AG08395 (cell line): ENCODE results near the gene PTS.
A peak's percentile ranks its signal among the peaks of the same experiment; 100 is the strongest.
"Not testable (repeated sequence)": the region's sequence is repeated elsewhere in the genome, so short reads cannot be mapped to it uniquely, and the experiment has no call there.

Source experiments
- DNase-seq: peaks from one replicate; pipeline ENCODE4 v3.0.0; 2012; ENCODE audit warnings: mixed read lengths, low spot score

Gene PTS

DNA sequence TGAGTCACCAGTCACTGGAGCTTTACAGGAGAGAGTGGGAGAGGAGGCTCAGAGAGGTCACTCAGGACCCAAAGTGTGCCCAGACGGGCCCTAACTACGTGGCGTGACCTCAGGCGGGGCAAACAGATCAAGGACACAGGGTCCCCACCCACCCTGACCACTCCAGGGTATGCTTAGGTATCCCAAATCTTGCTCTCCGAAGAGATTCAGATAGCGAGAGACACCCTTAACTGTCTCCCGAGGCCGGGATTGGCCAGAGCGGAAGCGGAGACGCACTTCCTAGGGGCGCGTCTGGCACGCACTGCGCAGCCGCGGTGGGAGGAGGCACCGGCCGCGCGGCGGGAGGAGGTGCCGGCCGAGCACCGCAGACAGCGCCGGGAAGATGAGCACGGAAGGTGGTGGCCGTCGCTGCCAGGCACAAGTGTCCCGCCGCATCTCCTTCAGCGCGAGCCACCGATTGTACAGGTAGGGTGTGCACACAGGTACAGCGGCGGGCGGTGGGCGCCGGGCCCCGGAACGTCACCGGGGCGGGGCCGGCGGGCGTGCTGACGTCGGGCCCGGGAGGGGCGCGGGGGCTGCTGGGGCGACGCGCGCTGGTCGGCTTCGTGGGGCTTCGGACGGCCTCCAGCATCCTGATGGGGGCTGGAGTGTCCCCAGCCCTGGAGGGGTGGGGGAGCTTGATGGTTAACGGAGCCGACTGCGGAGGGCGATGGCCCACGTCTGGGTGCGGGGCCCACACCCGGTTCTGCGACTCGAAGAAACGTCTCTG is at the start of gene PTS:
TSS of gene PTS (plus strand) at position 367 of the 769 bp plus-strand sequence. CDS start at position 383, 16 bp downstream.
- DNase-seq, result peak; percentile 98

DNA sequence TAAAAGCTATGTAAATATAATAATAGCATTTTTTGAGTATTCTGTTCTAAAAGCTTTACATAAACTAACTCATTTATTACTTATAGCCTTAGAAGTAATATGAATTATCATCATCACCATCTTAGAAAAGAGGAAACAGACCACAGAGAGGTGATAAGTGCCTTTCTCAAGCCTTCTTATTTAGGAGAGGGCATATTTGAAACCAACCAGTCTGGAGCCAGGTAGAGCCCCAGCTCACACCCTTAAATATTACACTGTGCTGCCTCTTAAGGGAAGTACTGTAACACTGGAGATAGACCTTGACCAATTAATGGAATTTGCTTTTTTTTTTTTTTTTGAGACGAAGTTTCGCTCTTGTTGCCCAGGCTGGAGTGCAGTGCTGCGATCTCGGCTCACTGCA is 48.6 kb upstream of the PTS start:
- DNase-seq, result no peak

DNA sequence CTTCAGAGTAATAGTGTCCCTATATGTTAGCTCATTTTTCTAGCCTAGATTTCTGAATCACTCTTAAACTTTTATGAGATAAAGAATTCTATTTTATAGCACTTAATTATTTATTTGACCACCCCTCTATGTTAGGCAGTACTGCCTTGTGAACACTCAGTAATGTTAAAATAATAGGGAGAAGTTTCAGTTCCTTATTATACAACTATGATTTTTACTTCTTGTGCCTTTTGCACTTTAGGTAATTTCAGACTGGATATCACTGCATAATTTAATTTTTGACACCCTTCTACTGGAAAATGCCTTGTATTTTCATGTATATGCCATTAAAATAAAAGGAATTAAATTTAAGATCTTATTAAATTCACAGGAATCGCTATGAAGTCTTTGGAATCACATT is 47.8 kb upstream of the PTS start:
- DNase-seq, result no peak

GRCh38 chr11:112178936-112179335 is 47.3 kb upstream of the PTS start:
- DNase-seq, result no peak

GRCh38 chr11:112179601-112180000 is 46.6 kb upstream of the PTS start:
- DNase-seq, result no peak

- no peak for DNase-seq
Measured at GRCh38 chr11:112182867-112183266, 43.4 kb upstream of the PTS start.

- no peak for DNase-seq
Measured at GRCh38 chr11:112185883-112186282, 40.3 kb upstream of the PTS start.

DNA sequence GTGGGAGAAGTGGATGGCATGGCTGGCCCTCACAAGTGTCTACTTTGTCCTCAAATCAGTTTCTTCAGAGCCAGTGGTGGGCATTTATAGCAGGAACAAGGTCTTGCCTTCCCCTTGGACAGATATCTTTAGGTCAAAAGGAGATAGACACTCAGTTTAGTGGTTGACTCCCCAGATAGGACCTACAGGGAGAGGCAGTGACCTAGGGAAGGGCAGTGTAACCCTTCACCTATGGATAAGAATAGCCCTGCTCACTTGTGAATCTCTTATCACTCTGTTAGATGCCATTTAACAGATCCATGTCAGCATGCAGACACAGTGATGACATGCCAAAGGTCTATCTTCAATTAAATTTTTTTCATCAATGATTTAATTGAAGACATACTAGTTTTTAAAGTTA is 39.9 kb upstream of the PTS start:
- no peak for DNase-seq

DNA sequence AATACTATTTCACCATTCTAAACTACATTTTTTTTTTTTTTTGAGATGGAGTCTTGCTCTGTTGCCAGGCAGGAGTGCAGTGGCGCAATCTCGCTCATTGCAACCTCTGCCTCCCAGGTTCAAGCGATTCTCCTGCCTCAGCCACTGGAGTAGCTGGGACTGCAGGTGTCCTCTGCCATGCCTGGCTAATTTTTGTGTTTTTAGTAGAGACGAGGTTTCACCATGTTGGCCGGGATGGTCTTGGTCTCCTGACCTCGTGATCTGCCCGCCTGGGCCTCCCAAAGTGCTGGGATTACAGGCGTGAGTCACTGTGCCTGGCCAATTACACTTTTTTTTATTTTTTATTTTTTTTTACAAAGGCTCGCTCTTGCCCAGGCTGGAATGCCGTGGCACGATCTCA is 31.1 kb upstream of the PTS start:
- not testable (repeated sequence) for DNase-seq

DNA sequence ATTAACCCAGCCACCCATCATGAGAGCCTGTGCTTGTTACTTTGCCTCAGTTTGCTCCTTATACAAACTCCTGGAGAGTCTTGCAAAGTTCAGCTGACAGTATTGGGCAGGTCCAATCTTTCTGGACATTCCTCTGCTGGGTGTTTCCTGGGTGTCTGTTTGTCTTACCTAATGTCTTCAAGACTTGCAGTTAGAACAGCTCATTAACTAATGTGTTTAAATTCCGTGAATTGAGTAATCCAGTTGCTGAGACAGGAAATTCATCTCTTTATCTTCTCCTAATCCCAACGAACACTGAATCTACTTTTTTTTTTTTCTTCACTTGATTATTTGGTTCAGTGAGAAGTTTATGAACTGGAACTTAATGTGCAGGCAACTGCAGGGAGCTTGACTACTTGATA is 30.3 kb upstream of the PTS start:
- DNase-seq, result no peak

GRCh38 chr11:112196519-112197087 is 29.6 kb upstream of the PTS start:
- no peak for DNase-seq

GRCh38 chr11:112199101-112199500 is 27.1 kb upstream of the PTS start:
- DNase-seq, result not testable (repeated sequence)

DNA sequence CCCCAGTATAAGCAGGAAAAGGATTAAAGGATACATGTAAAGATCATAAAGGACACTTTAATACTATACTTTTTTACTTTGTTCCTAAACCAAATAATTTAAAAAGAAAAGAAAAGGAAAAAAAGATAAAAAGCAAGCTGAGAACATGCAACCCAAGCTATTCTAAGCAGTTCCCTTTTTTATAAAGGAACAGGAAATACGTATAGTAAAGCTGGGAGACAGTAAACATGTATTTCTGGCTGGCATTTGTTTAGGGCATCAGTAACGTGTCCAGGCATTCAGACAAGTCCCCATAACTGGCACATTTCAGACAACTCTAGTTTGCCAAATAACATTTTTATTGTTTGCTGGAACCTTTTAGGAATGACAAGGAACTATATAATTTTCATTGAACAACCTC is 26.0 kb upstream of the PTS start:
- DNase-seq, result no peak

GRCh38 chr11:112206071-112206470 is 20.2 kb upstream of the PTS start:
- no peak for DNase-seq

DNA sequence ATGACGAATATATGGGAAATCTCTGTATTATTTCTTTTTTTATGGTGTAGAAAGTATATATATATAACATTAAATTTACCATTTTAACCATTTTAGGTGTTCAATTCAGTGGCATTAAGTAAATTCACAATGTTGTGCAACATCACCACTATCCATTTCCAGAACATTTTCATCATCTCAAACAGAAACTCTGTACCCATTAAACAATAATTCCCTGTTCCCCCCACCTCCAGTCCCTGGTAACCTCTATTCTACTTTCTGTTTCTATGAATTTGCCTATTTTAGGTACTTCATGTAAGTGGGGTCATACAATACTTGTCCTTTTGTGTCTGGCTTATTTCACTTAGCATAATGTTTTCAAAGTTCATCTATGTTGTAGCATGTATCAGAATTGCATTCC is 15.3 kb upstream of the PTS start:
- DNase-seq, result no peak

GRCh38 chr11:112211536-112211935 is 14.7 kb upstream of the PTS start:
- DNase-seq, result no peak

- no peak for DNase-seq
Measured at GRCh38 chr11:112212290-112212689, 13.9 kb upstream of the PTS start.

- no peak for DNase-seq
Measured at GRCh38 chr11:112212710-112213109, 13.5 kb upstream of the PTS start.

DNA sequence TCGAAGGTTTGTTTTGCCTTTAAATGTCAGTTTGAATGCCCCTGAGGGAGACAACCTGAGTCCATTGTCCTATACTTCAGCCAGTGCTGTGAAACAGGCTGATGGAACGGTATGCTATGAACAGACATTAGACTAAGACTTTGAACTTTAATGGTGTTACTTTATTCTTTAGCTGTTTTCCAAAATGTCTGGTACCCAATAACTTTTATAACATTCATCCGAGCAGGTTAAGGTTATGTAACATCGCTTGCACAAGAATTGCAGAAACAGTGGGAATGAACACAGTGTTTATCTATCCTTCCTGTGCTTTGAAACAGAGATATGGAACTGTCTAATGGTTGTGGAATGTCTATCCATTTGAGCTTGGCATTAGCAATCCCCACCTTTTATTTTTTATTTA is 12.5 kb upstream of the PTS start:
- no peak for DNase-seq

DNA sequence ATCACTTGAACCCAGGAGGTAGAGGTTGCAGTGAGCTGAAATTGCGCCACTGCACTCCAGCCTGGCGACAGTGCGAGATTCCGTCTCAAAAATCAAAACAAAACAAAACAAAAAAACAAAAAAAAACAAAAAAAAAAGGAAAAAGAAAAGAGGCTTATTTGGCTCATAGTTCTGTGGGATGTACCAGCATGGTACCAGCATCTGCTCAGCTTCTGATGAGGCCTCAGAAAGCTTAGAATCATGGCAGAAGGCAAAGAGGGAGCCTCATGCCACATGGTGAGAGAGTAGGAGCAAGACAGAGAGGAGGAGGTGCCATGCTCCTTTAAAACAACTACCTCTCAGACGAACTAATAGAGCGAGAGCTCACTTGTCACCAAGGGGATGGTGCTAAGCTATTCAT is 10.6 kb upstream of the PTS start:
- DNase-seq, result no peak

- no peak for DNase-seq
Measured at GRCh38 chr11:112216561-112217105, 9.6 kb upstream of the PTS start.

DNA sequence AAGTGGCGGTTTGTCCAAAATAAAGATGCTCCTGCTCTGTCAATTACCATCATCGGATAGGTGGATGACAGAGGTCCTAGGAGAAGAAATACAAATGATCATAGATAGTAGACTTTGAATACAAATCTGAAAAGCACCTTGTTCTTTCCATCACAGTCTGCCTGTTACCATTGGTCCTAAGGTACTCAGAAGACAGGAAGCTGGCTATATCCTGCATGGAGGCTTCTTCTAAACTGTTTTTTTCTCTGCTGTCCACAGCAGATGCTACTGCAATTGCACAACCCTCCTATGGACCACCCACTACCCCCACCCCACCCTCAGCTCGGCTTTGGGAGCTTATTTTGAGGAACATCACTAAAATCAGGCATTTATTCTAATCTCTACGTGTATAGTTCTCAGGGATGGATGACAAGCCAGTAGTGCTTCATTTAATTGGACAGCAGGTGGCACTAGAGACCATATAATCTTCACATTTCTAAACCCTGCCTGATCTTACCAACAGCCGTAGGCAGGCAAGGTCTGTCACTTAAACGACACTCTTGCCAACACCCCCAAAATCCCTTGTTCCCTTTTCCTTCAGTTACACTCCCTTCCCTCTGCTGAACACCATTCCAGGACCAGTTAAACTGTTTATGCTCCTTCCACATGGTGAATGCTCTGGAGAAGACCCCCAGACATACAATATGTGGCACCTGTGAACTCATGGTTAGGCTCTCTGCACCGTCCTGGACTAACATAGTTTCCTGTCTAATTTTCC is 6.6 kb upstream of the PTS start:
- peak; percentile 74 for DNase-seq

DNA sequence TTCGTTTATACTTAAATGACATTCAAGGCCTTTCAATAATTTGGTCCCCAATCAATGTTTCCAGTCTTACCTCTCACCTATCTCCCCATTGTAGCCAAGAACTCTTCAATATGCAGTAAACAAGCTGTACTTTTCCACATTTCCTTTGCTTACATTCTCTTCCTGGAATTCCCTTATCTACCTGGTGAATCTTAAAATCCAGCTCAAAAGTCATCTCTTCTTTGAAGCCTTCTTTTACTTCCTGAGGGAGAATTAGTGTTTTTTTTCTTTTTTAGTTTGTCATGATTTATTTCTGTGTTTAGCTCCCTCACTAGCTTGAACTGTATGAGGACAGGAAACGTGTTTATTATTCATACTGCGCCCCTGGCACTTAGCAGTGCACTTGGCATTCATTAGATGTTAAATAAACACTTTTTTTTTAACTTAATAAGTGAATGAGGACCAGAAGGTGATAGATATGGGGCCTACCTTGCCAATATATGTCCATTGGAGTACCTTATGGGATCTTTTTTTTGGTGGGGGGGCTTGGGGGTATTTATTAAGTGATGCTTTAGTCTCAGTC is 4.9 kb upstream of the PTS start:
- DNase-seq, result no peak
